ENCODE data around the gene SLC18B1. TPM values are rescaled to one million over a fixed set of nuclear protein-coding genes. Genes with fewer than 3 reads are reported as not detected.

The SLC18B1 gene
- total and polyA plus RNA-seq, 2 of the 8 experiments (the other 6 are each of a cell fraction or from before 2014, with no cell fraction given) = 17.2 to 23.4 TPM

GRCh38 chr6:132765560-132765959, 32.9 kb downstream of the SLC18B1 start:
- Histone ChIP-seq H3K23me2 (ENCODE audit: low read depth, low read length) (no peaks in the 10 kb centered on the region; the same call in 1 of the 2 replicates), H2BK20ac (ENCODE audit: low read length) (no peak overlapping the region), H3K9ac (replicated peaks in 1 of 4; ENCODE audit: extremely low read depth in 1 of 4, low read depth in 3 of 4, low read length in 3 of 4) (no peak overlapping the region), H3K36me3 (ENCODE audit: control insufficient read depth in 2 of 4, insufficient read depth in 4 of 4, low read length in 3 of 4) (peaks cover 0 to 8% (median 4%) of the 10 kb centered on the region in 4 experiments; a peak in 4 of 8 replicates), H3K9me3 (ENCODE audit: insufficient read depth in 2 of 2, low read depth in 1 of 2, low read length in 1 of 2) (no peaks in the 10 kb centered on the region), H3K4ac (replicated peaks; ENCODE audit: insufficient read length, low read depth, low read length) (no peak overlapping the region), H2AFZ (ENCODE audit: low read length) (no peak overlapping the region), H4K8ac (ENCODE audit: extremely low read depth, insufficient read depth, low read length) (no peak overlapping the region), H3K27ac (ENCODE audit: low read depth, low read length) (no peak overlapping the region), H2BK120ac (replicated peaks; ENCODE audit: low read depth, low read length) (no peak overlapping the region), H3K23ac (ENCODE audit: insufficient read length) (no peak overlapping the region), H3K4me1 (replicated peaks in 1 of 4; ENCODE audit: control insufficient read depth in 3 of 4, insufficient read depth in 4 of 4, low read length in 3 of 4) (no peaks in the 10 kb centered on the region), H3K56ac (replicated peaks; ENCODE audit: insufficient read length, low read depth, low read length) (no peak overlapping the region), H4K91ac (replicated peaks; ENCODE audit: insufficient read length, low read length) (no peak overlapping the region), H2BK5ac (ENCODE audit: low read depth, low read length) (no peak overlapping the region), H3K27me3 (replicated peaks in 1 of 4; ENCODE audit: control insufficient read depth in 3 of 4, extremely low read depth in 1 of 4, insufficient read depth in 3 of 4, low read length in 3 of 4) (no peaks in the 10 kb centered on the region), H3K18ac (ENCODE audit: extremely low read depth, low read length) (no peak overlapping the region), H3K14ac (ENCODE audit: insufficient read length) (no peak overlapping the region), H3K4me2 (ENCODE audit: insufficient read depth in 1 of 2, low read depth in 2 of 2, low read length in 2 of 2) (no peak overlapping the region), H4K20me1 (replicated peaks in 1 of 2; ENCODE audit: control insufficient read depth in 1 of 2, insufficient read depth in 2 of 2, low read length in 2 of 2) (no peaks in the 10 kb centered on the region), H2BK12ac (ENCODE audit: low read depth, low read length) (no peak overlapping the region), H4K5ac (ENCODE audit: insufficient read length, low read depth, low read length) (no peak overlapping the region), H3K4me3 (ENCODE audit: extremely low read depth in 1 of 4, insufficient read depth in 2 of 4, low read depth in 3 of 4, low read length in 4 of 4) (no peak overlapping the region), H2BK15ac (ENCODE audit: low read length) (no peak overlapping the region), H3K79me2 (ENCODE audit: control insufficient read depth in 1 of 2, insufficient read depth in 2 of 2, low read length in 2 of 2) (no peaks in the 10 kb centered on the region), H2AK5ac (ENCODE audit: low read depth, low read length) (no peak overlapping the region), H3K79me1 (ENCODE audit: low read depth, low read length) (no peaks in the 10 kb centered on the region)
- DNase-seq (ENCODE audit: low read depth in 1 of 2, low spot score in 2 of 2) = no peak
- 91% methylated on average over 1 of the region's 1 CpG; no CpG with 5 or more reads in 1 of the 2 experiments for WGBS, 2 experiments (ENCODE audit: extremely low coverage in 1 of 2, insufficient coverage in 1 of 2, insufficient read length in 1 of 2, insufficient replicate concordance in 2 of 2, low coverage in 1 of 2, low lambda C conversion rate in 2 of 2, missing lambda C conversion rate in 1 of 2)
- POLR2A ChIA-PET (ENCODE audit: partially characterized antibody) = no interaction called here
- FAIRE-seq = no peak
- CTCF ChIA-PET (ENCODE audit: partially characterized antibody) = interaction anchor here (0.7 to 3.9 kb wide), 11 partner anchors 15 to 486 kb away, joined by 3 to 28 read pairs (median 5); no protein-coding TSS in a partner anchor
- TF ChIP-seq, protein P1, sequence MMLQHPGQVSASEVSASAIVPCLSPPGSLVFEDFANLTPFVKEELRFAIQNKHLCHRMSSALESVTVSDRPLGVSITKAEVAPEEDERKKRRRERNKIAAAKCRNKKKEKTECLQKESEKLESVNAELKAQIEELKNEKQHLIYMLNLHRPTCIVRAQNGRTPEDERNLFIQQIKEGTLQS (IDR thresholded peaks at IDR 0.05; ENCODE audit: insufficient read depth, low read depth, low read length) = no peak
- no peak for TF ChIP-seq SP2 (IDR thresholded peaks at IDR 0.05; ENCODE audit: low read length)
- TF ChIP-seq, protein P2, sequence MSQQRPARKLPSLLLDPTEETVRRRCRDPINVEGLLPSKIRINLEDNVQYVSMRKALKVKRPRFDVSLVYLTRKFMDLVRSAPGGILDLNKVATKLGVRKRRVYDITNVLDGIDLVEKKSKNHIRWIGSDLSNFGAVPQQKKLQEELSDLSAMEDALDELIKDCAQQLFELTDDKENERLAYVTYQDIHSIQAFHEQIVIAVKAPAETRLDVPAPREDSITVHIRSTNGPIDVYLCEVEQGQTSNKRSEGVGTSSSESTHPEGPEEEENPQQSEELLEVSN (IDR thresholded peaks at IDR 0.05) = no peak
- TF ChIP-seq CTBP2 (IDR thresholded peaks at IDR 0.05; ENCODE audit: borderline replicate concordance, insufficient read depth, insufficient read length, low read length) = no peak
- no peak for TF ChIP-seq POLR2A (IDR thresholded peaks at IDR 0.05; ENCODE audit: control extremely low read depth in 1 of 2, low read depth in 2 of 2, low read length in 2 of 2)

All from H1 (cell line).